A549 (cell line): ENCODE data around the gene CKAP2L. TPM values are rescaled to one million over a fixed set of nuclear protein-coding genes. Genes with fewer than 3 reads are reported as not detected.

ENCODE experiments used
- ATAC-seq, 2 experiments: fragments of 200-7000 bp in 1 of 2; fragments of >200 bp in 1 of 2; cut with Nextera tagmentation in 1 of 2; cut with Tn5 transposase in 1 of 2; 3 replicates each; pipeline versions ENCODE4 v1.8.0 to v1.9.1; 2018 to 2020; ENCODE audit warnings: mild to moderate bottlenecking in 1 of 2, moderate library complexity in 1 of 2
- CTCF ChIA-PET: fragments of 300-600 bp; sonication (Branson Sonifier 250); formaldehyde crosslinking; extraction: SDS; loops from one replicate; lab custom pipeline; 2021; ENCODE audit warnings: antibody characterized with exemption, inconsistent platforms; lab: Yijun Ruan, JAX
- POLR2A ChIA-PET: fragments of 350-600 bp; formaldehyde crosslinking; extraction: SDS; loops from one replicate; lab custom pipeline; 2021; ENCODE audit warnings: antibody characterized with exemption, inconsistent platforms; lab: Yijun Ruan, JAX
- DNase-seq, 2 experiments: peaks; one replicate each; pipeline versions ENCODE4 v3.0.0 to v3.0.0-alpha.2; 2011 to 2016; ENCODE audit warnings: low read depth in 1 of 2, low spot score in 1 of 2
- FAIRE-seq: peaks from 2 replicates; lab custom pipeline; 2011; peaks lifted over from hg19 to GRCh38; lab: Jason Lieb, UNC
- H3K27ac ChIP-seq, 2 experiments: fragments of >200 bp; sonication (Bioruptor Twin); formaldehyde crosslinking; 3 replicates each; pipeline ENCODE4 v1.5.1; 2016 to 2017
- H3K4me1 ChIP-seq: fragments of >200 bp; sonication (Bioruptor Twin); formaldehyde crosslinking; 3 replicates; pipeline ENCODE4 v1.6.1; 2016
- H3K4me2 ChIP-seq: fragments of >200 bp; sonication (Bioruptor Twin); formaldehyde crosslinking; 3 replicates; pipeline ENCODE4 v1.6.1; 2016
- H3K4me3 ChIP-seq: fragments of >200 bp; sonication (Bioruptor Twin); formaldehyde crosslinking; 3 replicates; pipeline ENCODE4 v1.5.1; 2016
- H3K9me3 ChIP-seq: fragments of >200 bp; sonication (Bioruptor Twin); formaldehyde crosslinking; 3 replicates; pipeline ENCODE4 v1.6.1; 2016
- ATOH8 ChIP-seq: fragments of 250-450 bp; sonication (Bioruptor Pico); IDR thresholded peaks from 2 replicates; pipeline ENCODE4 v1.5.0; 2020; ENCODE audit warnings: low read depth, mild to moderate bottlenecking, moderate library complexity
- CBX2 ChIP-seq: fragments of 200-600 bp; sonication (generic); IDR thresholded peaks from 2 replicates; pipeline ENCODE4 v1.6.1; 2016; ENCODE audit warnings: low read depth, mild to moderate bottlenecking, borderline replicate concordance
- CHD2 ChIP-seq: fragments of 150-350 bp; IDR thresholded peaks from 2 replicates; pipeline ENCODE4 v1.6.1; 2014; ENCODE audit warnings: low read length; ENCODE audit not compliant: partially characterized antibody
- CHD4 ChIP-seq: fragments of 200-600 bp; sonication (generic); IDR thresholded peaks from 2 replicates; pipeline ENCODE4 v1.6.1; 2016; ENCODE audit warnings: antibody characterized with exemption, mild to moderate bottlenecking, borderline replicate concordance
- EHMT2 ChIP-seq: fragments of 200-600 bp; sonication (generic); IDR thresholded peaks from 2 replicates; pipeline ENCODE4 v1.6.1; 2016; ENCODE audit warnings: antibody characterized with exemption, low read depth, mild to moderate bottlenecking, moderate library complexity
- EP300 ChIP-seq, 2 experiments: fragments of >200 bp; sonication (Bioruptor Twin); formaldehyde crosslinking; IDR thresholded peaks; 2 replicates in 1 of 2; 3 replicates in 1 of 2; pipeline ENCODE4 v1.6.1; 2016 to 2017
- FOSB ChIP-seq: fragments of 250-450 bp; sonication (Bioruptor Pico); IDR thresholded peaks from 2 replicates; pipeline ENCODE4 v1.5.0; 2020; ENCODE audit warnings: mild to moderate bottlenecking, moderate library complexity
- FOXS1 ChIP-seq: fragments of 250-450 bp; sonication (Bioruptor Pico); IDR thresholded peaks from 2 replicates; pipeline ENCODE4 v1.5.0; 2020; ENCODE audit warnings: mild to moderate bottlenecking, moderate library complexity
- GATA3 ChIP-seq: IDR thresholded peaks from 2 replicates; pipeline ENCODE4 v1.6.1; 2012; ENCODE audit warnings: borderline replicate concordance
- HOXB13 ChIP-seq: fragments of 250-450 bp; sonication (Bioruptor Pico); IDR thresholded peaks from 2 replicates; pipeline ENCODE4 v1.5.0; 2020; ENCODE audit warnings: low read depth, mild to moderate bottlenecking, moderate library complexity
- KDM1A ChIP-seq: fragments of 200-600 bp; sonication (generic); IDR thresholded peaks from 2 replicates; pipeline ENCODE4 v1.6.1; 2016; ENCODE audit warnings: low read depth, mild to moderate bottlenecking
- MYC ChIP-seq: IDR thresholded peaks from 2 replicates; pipeline ENCODE4 v1.6.1; 2012; ENCODE audit warnings: mild to moderate bottlenecking, inconsistent platforms, low read length, improper control_type of control experiment, borderline replicate concordance
- NR3C1 ChIP-seq: fragments of >200 bp; sonication (Bioruptor Twin); formaldehyde crosslinking; IDR thresholded peaks from 3 replicates; pipeline ENCODE4 v1.6.1; 2017
- RNF2 ChIP-seq: fragments of 200-600 bp; sonication (generic); IDR thresholded peaks from 2 replicates; pipeline ENCODE4 v1.6.1; 2016; ENCODE audit warnings: low read depth, mild to moderate bottlenecking, antibody characterized with exemption, moderate library complexity, borderline replicate concordance
- SREBF2 ChIP-seq: fragments of 450-650 bp; IDR thresholded peaks from 2 replicates; pipeline ENCODE4 v1.6.1; 2014; ENCODE audit warnings: mild to moderate bottlenecking, moderate library complexity
- TP53 ChIP-seq: fragments of 250-450 bp; sonication (Bioruptor Pico); IDR thresholded peaks from 2 replicates; pipeline ENCODE4 v1.5.0; 2021; ENCODE audit warnings: mild to moderate bottlenecking, moderate library complexity
- ZFP36 ChIP-seq: fragments of 450-650 bp; IDR thresholded peaks from 2 replicates; pipeline ENCODE4 v1.6.1; 2014; ENCODE audit warnings: borderline replicate concordance; ENCODE audit not compliant: partially characterized antibody
- ZNF302 ChIP-seq: fragments of 250-450 bp; sonication (Bioruptor Pico); IDR thresholded peaks from 2 replicates; pipeline ENCODE4 v1.9.0; 2021; ENCODE audit warnings: inconsistent platforms, mild to moderate bottlenecking, moderate library complexity
- WGBS: methylation state at CpG from one replicate; pipeline ENCODE4 v1.1.6; 2017; ENCODE audit errors: missing lambda C conversion rate; 5-methylcytosine and 5-hydroxymethylcytosine counted together
- polyA plus RNA-seq, 4 experiments: library from polyadenylated mRNA; depleted of rRNA in 3 of 4; stranded (reverse); fragments of >200 nt; fragmentation: RNase III in 1 of 4; extraction: RNeasy Plus Mini Kit Qiagen cat#74134 plus additional on column Dnase treatment in 1 of 4; gene quantifications; 2 replicates in 3 of 4; 3 replicates in 1 of 4; pipeline ENCODE4 v1.2.3, GENCODE V29; 2011 to 2017
- TF ChIP-seq, protein P1 (sequence below): fragments of 450-650 bp; IDR thresholded peaks from 2 replicates; pipeline ENCODE4 v1.6.1; 2014; ENCODE audit warnings: antibody characterized with exemption
- TF ChIP-seq, protein P2 (sequence below): fragments of >200 bp; sonication (Bioruptor Twin); formaldehyde crosslinking; IDR thresholded peaks from 3 replicates; pipeline ENCODE4 v1.5.1; 2016
- TF ChIP-seq, protein P3 (sequence below): IDR thresholded peaks from 2 replicates; pipeline ENCODE4 v1.6.1; 2012
- TF ChIP-seq, protein P4 (sequence below): fragments of >200 bp; sonication (Bioruptor Twin); formaldehyde crosslinking; IDR thresholded peaks from 3 replicates; pipeline ENCODE4 v1.6.1; 2016

The CKAP2L gene
- polyA plus RNA-seq, 2 of the 4 experiments (the other 2 are of a cell fraction): 14.0 to 15.9 TPM

DNA sequence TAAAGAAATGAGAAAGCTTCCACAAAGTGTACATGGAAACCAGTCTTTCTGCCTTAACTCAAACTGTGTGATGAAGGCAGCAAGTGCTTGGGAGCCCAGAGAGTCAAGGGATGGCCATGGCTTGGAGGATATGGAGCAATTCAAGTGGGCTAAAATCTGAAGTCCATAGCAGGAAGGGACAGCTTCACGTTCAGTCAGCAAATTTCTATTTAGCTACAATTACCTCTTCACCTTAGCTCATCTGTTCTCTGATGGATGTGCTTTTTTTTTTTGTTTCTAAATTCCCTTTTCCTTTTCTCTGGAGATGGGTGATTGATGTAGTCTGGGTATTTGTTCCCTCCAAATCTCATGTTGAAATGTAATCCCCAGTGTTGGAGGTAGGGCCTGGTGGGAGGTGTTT, 24.8 kb upstream of the CKAP2L start:
- peaks cover 21% of the 10 kb centered on the region for H3K4me1 ChIP-seq
- 88% methylated on average over 1 of the region's 1 CpG for WGBS
- no peak for DNase-seq
- no peak overlapping the region; a peak in 1 of 6 replicates for H3K27ac ChIP-seq
- no peak overlapping the region for H3K4me2 ChIP-seq
- ATAC-seq: no peak
- CTCF ChIA-PET: interaction anchor here (1.0 to 2.2 kb wide), 4 partner anchors 40 to 153 kb away, joined by 3 to 5 read pairs (median 4); no protein-coding TSS in a partner anchor
- no peak overlapping the region for H3K4me3 ChIP-seq
- POLR2A ChIA-PET: no interaction called here
- H3K9me3 ChIP-seq: peaks cover 10% of the 10 kb centered on the region; the same call in 1 of the 3 replicates
- no peak for FAIRE-seq
- TF ChIP-seq, protein P1, sequence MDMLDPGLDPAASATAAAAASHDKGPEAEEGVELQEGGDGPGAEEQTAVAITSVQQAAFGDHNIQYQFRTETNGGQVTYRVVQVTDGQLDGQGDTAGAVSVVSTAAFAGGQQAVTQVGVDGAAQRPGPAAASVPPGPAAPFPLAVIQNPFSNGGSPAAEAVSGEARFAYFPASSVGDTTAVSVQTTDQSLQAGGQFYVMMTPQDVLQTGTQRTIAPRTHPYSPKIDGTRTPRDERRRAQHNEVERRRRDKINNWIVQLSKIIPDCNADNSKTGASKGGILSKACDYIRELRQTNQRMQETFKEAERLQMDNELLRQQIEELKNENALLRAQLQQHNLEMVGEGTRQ: no peak
- TF ChIP-seq ZFP36: no peak
- TF ChIP-seq, all 56 proteins: peak for 0

DNA sequence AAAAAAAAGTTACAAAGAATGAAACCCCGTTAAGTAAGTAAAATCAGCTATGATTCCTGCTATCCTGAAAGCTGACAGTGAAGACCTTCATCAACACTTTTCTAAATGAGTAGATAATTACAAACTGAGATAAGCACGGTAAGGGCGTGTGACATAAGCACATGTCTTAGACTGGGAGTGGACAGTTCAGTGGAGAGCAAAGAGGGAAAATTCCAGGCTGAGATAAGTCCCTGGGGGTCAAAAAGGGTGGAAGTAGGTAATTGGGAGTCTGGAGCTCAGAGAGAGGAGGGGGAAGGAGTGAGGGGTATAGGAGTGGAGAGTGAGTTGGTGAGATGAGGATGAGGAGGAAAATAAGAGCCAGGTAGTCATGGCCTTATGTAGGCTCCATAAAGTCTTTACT, 24.2 kb upstream of the CKAP2L start:
- POLR2A ChIA-PET: no interaction called here
- no peak overlapping the region for H3K27ac ChIP-seq

GRCh38 chr2:112787729-112788393, 23.5 kb upstream of the CKAP2L start:
- ChIA-PET POLR2A (no interaction called here), CTCF (interaction anchor here (0.9 to 2.2 kb wide), 4 partner anchors 38 to 131 kb away, joined by 3 to 4 read pairs (median 4); no protein-coding TSS in a partner anchor)
- H3K9me3 ChIP-seq: peaks cover 10% of the 10 kb centered on the region; the same call in 1 of the 3 replicates
- TF ChIP-seq, protein P2, sequence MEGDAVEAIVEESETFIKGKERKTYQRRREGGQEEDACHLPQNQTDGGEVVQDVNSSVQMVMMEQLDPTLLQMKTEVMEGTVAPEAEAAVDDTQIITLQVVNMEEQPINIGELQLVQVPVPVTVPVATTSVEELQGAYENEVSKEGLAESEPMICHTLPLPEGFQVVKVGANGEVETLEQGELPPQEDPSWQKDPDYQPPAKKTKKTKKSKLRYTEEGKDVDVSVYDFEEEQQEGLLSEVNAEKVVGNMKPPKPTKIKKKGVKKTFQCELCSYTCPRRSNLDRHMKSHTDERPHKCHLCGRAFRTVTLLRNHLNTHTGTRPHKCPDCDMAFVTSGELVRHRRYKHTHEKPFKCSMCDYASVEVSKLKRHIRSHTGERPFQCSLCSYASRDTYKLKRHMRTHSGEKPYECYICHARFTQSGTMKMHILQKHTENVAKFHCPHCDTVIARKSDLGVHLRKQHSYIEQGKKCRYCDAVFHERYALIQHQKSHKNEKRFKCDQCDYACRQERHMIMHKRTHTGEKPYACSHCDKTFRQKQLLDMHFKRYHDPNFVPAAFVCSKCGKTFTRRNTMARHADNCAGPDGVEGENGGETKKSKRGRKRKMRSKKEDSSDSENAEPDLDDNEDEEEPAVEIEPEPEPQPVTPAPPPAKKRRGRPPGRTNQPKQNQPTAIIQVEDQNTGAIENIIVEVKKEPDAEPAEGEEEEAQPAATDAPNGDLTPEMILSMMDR: no peak
- TF ChIP-seq TP53 (CRISPR knock-in tag): no peak
- TF ChIP-seq FOXS1 (CRISPR knock-in tag): no peak
- TF ChIP-seq, protein P3, sequence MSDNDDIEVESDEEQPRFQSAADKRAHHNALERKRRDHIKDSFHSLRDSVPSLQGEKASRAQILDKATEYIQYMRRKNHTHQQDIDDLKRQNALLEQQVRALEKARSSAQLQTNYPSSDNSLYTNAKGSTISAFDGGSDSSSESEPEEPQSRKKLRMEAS: no peak
- no peak for TF ChIP-seq CBX2
- no peak for TF ChIP-seq EHMT2
- TF ChIP-seq RNF2: no peak
- TF ChIP-seq CHD4: no peak
- TF ChIP-seq FOSB (CRISPR knock-in tag): no peak
- TF ChIP-seq, protein P4, sequence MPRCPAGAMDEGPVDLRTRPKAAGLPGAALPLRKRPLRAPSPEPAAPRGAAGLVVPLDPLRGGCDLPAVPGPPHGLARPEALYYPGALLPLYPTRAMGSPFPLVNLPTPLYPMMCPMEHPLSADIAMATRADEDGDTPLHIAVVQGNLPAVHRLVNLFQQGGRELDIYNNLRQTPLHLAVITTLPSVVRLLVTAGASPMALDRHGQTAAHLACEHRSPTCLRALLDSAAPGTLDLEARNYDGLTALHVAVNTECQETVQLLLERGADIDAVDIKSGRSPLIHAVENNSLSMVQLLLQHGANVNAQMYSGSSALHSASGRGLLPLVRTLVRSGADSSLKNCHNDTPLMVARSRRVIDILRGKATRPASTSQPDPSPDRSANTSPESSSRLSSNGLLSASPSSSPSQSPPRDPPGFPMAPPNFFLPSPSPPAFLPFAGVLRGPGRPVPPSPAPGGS: no peak
- no peak for TF ChIP-seq MYC
- no peak for TF ChIP-seq NR3C1
- TF ChIP-seq ATOH8 (CRISPR knock-in tag): no peak
- no peak for TF ChIP-seq HOXB13
- no peak for TF ChIP-seq GATA3
- no peak for TF ChIP-seq CHD2
- no peak overlapping the region for H3K4me3 ChIP-seq
- WGBS: 88% methylated on average over 4 of the region's 4 CpGs
- ATAC-seq (no peak), FAIRE-seq (no peak), DNase-seq (no peak)
- peaks cover 15% of the 10 kb centered on the region; the same call in 1 of the 3 replicates for H3K4me1 ChIP-seq
- H3K27ac ChIP-seq: no peak overlapping the region
- H3K4me2 ChIP-seq: no peak overlapping the region

More for the DNA sequence above, 24.2 kb upstream of the CKAP2L start:
- FAIRE-seq (no peak), ATAC-seq (no peak), DNase-seq (no peak)
- TF ChIP-seq ZFP36 (no peak), KDM1A (no peak), EP300 (IDR thresholded peaks at IDR 0.05) (no peak), ZNF302 (CRISPR knock-in tag) (no peak), SREBF2 (no peak)
- TF ChIP-seq, protein P2: no peak
- Histone ChIP-seq H3K9me3 (peaks cover 10% of the 10 kb centered on the region; the same call in 1 of the 3 replicates), H3K4me2 (no peak overlapping the region), H3K4me3 (no peak overlapping the region), H3K4me1 (peaks cover 21% of the 10 kb centered on the region)
- 88% methylated on average over 3 of the region's 3 CpGs for whole genome bisulfite sequencing
- CTCF ChIA-PET: interaction anchor here (1.0 to 2.2 kb wide), 4 partner anchors 39 to 153 kb away, joined by 3 to 5 read pairs (median 4); no protein-coding TSS in a partner anchor
